GM23338 (cell line): ENCODE measurements around the gene CPTP. TPM values are rescaled to one million over a fixed set of nuclear protein-coding genes. Genes with fewer than 3 reads are reported as not detected.

Experiments used
- ATAC-seq: fragments of 200-7000 bp; cut with Tn5 transposase; 3 replicates; pipeline ENCODE4 v1.9.1; 2020
- DNase-seq: peaks from one replicate; pipeline ENCODE4 v3.0.0-alpha.2; 2015; ENCODE audit warnings: low spot score
- H2AFZ ChIP-seq: fragments of 200-600 bp; sonication (generic); 2 replicates; pipeline ENCODE4 v1.8.0; 2016; ENCODE audit warnings: antibody characterized with exemption, mild to moderate bottlenecking, moderate library complexity
- H3F3A ChIP-seq: fragments of 200-600 bp; sonication (generic); replicated peaks from 2 replicates; pipeline ENCODE4 v1.8.0; 2017; ENCODE audit warnings: antibody characterized with exemption, mixed run types, low read depth
- H3K27ac ChIP-seq: fragments of 200-600 bp; sonication (generic); 2 replicates; pipeline ENCODE4 v1.6.1; 2016; ENCODE audit warnings: low read depth
- H3K27me3 ChIP-seq: fragments of 200-600 bp; sonication (generic); 2 replicates; pipeline ENCODE4 v1.8.0; 2016; ENCODE audit warnings: mild to moderate bottlenecking, mixed run types, moderate library complexity; ENCODE audit not compliant: insufficient read depth
- H3K36me3 ChIP-seq: fragments of 200-600 bp; sonication (generic); 2 replicates; pipeline ENCODE4 v1.8.0; 2016; ENCODE audit warnings: mild to moderate bottlenecking; ENCODE audit not compliant: insufficient read depth
- H3K4me1 ChIP-seq: fragments of 200-600 bp; sonication (generic); 2 replicates; pipeline ENCODE4 v1.8.0; 2016; ENCODE audit warnings: mild to moderate bottlenecking, moderate library complexity; ENCODE audit not compliant: insufficient read depth
- H3K4me2 ChIP-seq: fragments of 200-600 bp; sonication (generic); 2 replicates; pipeline ENCODE4 v1.7.1; 2017; ENCODE audit warnings: mixed run types
- H3K4me3 ChIP-seq: fragments of 200-600 bp; sonication (generic); 2 replicates; pipeline ENCODE4 v1.6.1; 2016; ENCODE audit warnings: mixed run types
- H3K79me2 ChIP-seq: fragments of 200-600 bp; sonication (generic); replicated peaks from 2 replicates; pipeline ENCODE4 v1.8.0; 2017; ENCODE audit warnings: mild to moderate bottlenecking; ENCODE audit not compliant: insufficient read depth
- H3K9me2 ChIP-seq: fragments of 200-600 bp; sonication (generic); 2 replicates; pipeline ENCODE4 v1.8.0; 2017; ENCODE audit not compliant: insufficient read depth
- H4K20me1 ChIP-seq: fragments of 200-600 bp; sonication (generic); replicated peaks from 2 replicates; pipeline ENCODE4 v1.8.0; 2017; ENCODE audit warnings: mild to moderate bottlenecking; ENCODE audit not compliant: insufficient read depth
- H3K27ac Mint-ChIP-seq: 2 replicates; pipeline ENCODE4 v1.8.0; 2020; ENCODE audit warnings: inconsistent platforms, mild to moderate bottlenecking, moderate library complexity, mixed read lengths
- H3K27me3 Mint-ChIP-seq: 3 replicates; pipeline ENCODE4 v1.8.0; 2022; ENCODE audit warnings: low read depth, mild to moderate bottlenecking, moderate library complexity, mixed read lengths, inconsistent platforms; ENCODE audit not compliant: insufficient read depth, poor library complexity
- H3K36me3 Mint-ChIP-seq: 3 replicates; pipeline ENCODE4 v1.8.0; 2021; ENCODE audit warnings: low read depth, mild to moderate bottlenecking, inconsistent platforms, moderate library complexity, mixed read lengths
- H3K4me1 Mint-ChIP-seq: 3 replicates; pipeline ENCODE4 v1.8.0; 2020; ENCODE audit warnings: mild to moderate bottlenecking, inconsistent platforms, mixed read lengths
- H3K4me3 Mint-ChIP-seq: 3 replicates; pipeline ENCODE4 v1.8.0; 2021; ENCODE audit warnings: moderate library complexity, mild to moderate bottlenecking, inconsistent platforms, mixed read lengths
- H3K9me3 Mint-ChIP-seq: 3 replicates; pipeline ENCODE4 v1.8.0; 2020; ENCODE audit warnings: moderate library complexity, mild to moderate bottlenecking, inconsistent platforms, mixed read lengths
- CTCF ChIP-seq, 2 experiments: fragments of 200-600 bp in 1 of 2; sonication (generic) in 1 of 2; conservative IDR thresholded peaks; 2 replicates each; pipeline versions ENCODE4 v1.5.1 to v1.6.1; 2016 to 2017; ENCODE audit warnings: antibody characterized with exemption in 2 of 2, low read depth in 2 of 2, mild to moderate bottlenecking in 2 of 2, moderate library complexity in 1 of 2
- EZH2 ChIP-seq: fragments of 200-600 bp; sonication (generic); IDR thresholded peaks from one replicate; pipeline ENCODE4 v1.8.0; 2017; ENCODE audit warnings: antibody characterized with exemption, mild to moderate bottlenecking, low read depth; ENCODE audit not compliant: unreplicated experiment
- NANOG ChIP-seq: IDR thresholded peaks from 2 replicates; pipeline ENCODE4 v1.6.1; 2016; ENCODE audit warnings: antibody characterized with exemption, borderline replicate concordance
- POLR2AphosphoS5 ChIP-seq: IDR thresholded peaks from 2 replicates; pipeline ENCODE4 v1.6.1; 2016; ENCODE audit warnings: antibody characterized with exemption, low read depth
- STAT1 ChIP-seq: IDR thresholded peaks from one replicate; pipeline ENCODE4 v1.6.1; 2016; ENCODE audit warnings: antibody characterized with exemption; ENCODE audit not compliant: unreplicated experiment
- ZNF462 ChIP-seq: fragments of 250-450 bp; sonication (Bioruptor Pico); IDR thresholded peaks from 2 replicates; pipeline ENCODE4 v1.5.0; 2020; ENCODE audit warnings: mild to moderate bottlenecking, moderate library complexity
- polyA plus RNA-seq: library from polyadenylated mRNA; unstranded; fragments of >200 nt; fragmentation: Nextera tagmentation; extraction: Ambion mirVana; gene quantifications from 2 replicates; pipeline ENCODE4 v1.2.1, GENCODE V29; 2016
- total RNA-seq: library from RNA; depleted of rRNA; stranded (reverse); fragments of >200 nt; shearing (Covaris generic); gene quantifications from 2 replicates; pipeline ENCODE4 v1.2.3, GENCODE V29; 2014

CPTP gene
- total and polyA plus RNA-seq, 2 experiments from 2014 or later, result 8.1 to 13.5 TPM

- TF ChIP-seq ZNF462 (CRISPR knock-in tag) (no peak), EZH2 (no peak), NANOG (no peak)
These were observed 31.8 kb upstream of the CPTP start (continued) for GRCh38 chr1:1292851-1293250.

- H3K79me2 ChIP-seq, result no peaks in the 10 kb centered on the region
- H3F3A ChIP-seq, result 0 out of 2 replicates have a peak, but pooled peaks cover 9% of the 10 kb centered on the region
- peaks cover 4% of the 10 kb centered on the region; the same call in 1 of the 3 replicates for H3K4me1 Mint-ChIP-seq
- no peaks in the 10 kb centered on the region for H4K20me1 ChIP-seq
- H3K9me2 ChIP-seq, result no peaks in the 10 kb centered on the region
- peaks cover 11% of the 10 kb centered on the region for H3K27me3 Mint-ChIP-seq
- no peak overlapping the region for H3K4me3 Mint-ChIP-seq
- no peak for TF ChIP-seq CTCF (conservative IDR thresholded peaks at IDR 0.05; ENCODE audit: low read depth in 2 of 2)
- peak; percentile 65 for TF ChIP-seq STAT1
- TF ChIP-seq POLR2AphosphoS5, result 0 out of 2 replicates have a peak, but pooled peaks have one; percentile 26
- no peak overlapping the region for H3K27ac ChIP-seq
- no peaks in the 10 kb centered on the region for H3K36me3 ChIP-seq
- H2AFZ ChIP-seq, result peak overlapping the region; percentile 47; the same call in 1 of the 2 replicates
- no peaks in the 10 kb centered on the region for H3K27me3 ChIP-seq
- H3K4me1 ChIP-seq, result no peaks in the 10 kb centered on the region
- peaks cover 3% of the 10 kb centered on the region; the same call in 2 of the 3 replicates for H3K9me3 Mint-ChIP-seq
- H3K4me3 ChIP-seq, result peak overlapping the region; percentile 59
- DNase-seq, result peak; percentile 83
- peak overlapping the region; percentile 73; the same call in 1 of the 2 replicates for H3K4me2 ChIP-seq
- no peak overlapping the region for H3K27ac Mint-ChIP-seq
- ATAC-seq, result peak; percentile 69
- H3K36me3 Mint-ChIP-seq, result no peaks in the 10 kb centered on the region
These were observed 31.0 kb upstream of the CPTP start for GRCh38 chr1:1293263-1294249.
